HG03103 (cell line): ENCODE measurements around the gene NUP93.
"Not testable (repeated sequence)": the region's sequence is repeated elsewhere in the genome, so short reads cannot be mapped to it uniquely, and the experiment has no call there.

ENCODE experiments used
- ATAC-seq: cut with Tn5 transposase; IDR thresholded peaks from one replicate; pipeline ENCODE4 v1.9.1; 2021; ENCODE audit warnings: low read depth; ENCODE audit not compliant: unreplicated experiment

Gene NUP93

GRCh38 chr16:56774016-56774680, 44.2 kb downstream of the NUP93 start:
- no peak for ATAC-seq

DNA sequence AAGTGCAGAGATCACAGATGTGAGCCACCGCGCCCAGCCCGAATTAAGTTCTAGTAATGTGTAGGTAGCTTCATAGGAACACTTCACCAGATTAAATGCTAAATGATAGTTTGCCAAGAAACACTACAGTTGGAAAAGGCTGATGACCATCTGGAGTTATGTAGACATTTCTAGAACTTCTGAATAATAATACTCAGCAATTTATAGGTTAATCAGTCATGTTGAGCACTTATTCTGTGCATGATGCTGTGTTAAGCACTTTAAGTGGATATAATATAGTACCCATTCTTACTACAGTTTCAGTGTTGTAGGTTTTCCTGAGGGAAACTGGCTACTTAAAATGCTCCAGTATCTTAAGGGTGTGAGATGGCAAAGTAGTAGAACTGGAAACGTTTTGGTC, 45.2 kb downstream of the NUP93 start:
- ATAC-seq = no peak

GRCh38 chr16:56776562-56776961, 46.6 kb downstream of the NUP93 start:
- no peak for ATAC-seq

DNA sequence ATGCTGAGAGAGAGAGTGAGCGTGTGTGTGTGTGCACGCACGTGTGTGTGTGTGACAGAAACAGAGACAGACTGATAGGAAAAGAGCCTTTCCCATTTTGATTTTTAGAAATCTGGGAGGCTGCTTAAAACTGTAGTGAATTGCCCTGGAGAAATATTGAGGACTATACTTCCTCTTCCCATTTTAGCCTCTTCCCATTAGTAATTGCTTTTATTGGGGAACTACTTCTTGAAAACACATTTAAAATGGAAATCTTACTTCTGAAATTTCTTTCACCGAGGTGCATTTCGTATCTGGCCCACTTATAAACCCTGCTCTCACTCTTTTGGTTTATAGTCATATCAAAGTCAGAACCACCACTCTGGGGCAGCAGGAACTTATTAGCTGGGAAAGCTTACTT, 47.1 kb downstream of the NUP93 start:
- no peak for ATAC-seq

DNA sequence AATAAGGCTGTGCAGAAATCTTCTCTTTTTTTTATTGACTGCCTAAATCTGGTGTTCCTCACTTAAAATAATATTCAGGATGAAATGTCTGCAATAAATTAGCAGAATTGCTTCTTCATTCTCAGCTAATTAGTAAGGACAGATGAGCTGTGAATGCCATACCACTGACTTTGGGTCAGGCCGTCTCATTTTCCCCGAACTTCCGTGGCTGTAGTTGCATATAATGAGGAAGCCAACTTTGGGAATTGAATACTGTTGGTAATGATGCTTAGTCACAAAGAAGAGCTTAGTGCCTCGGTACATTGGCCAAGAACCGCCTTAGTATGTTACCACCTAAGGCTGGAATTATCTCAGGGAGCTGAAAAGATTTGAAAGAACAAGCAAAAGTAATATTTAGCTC, 47.6 kb downstream of the NUP93 start:
- no peak for ATAC-seq

DNA sequence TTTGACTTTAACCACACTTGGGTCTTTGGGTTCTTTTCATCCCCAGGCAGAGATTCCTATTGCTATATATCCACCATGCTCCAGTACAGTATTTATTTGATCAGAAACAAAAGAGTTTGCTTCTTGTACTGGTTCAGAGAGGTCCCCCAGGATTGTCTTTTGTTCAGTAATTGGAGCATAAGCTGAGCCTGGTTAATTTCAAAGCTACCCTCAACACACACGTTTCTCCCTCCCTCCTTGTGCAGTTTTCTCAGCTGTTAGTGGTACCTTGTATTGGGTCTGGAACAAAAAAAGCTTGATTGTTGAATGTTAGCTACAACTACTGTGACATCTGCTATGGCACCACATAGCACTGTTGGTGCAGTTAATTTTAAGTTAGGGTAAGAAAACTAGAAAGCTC, 50.0 kb downstream of the NUP93 start:
- ATAC-seq = no peak

- ATAC-seq = no peak
These were observed 50.7 kb downstream of the NUP93 start for GRCh38 chr16:56780646-56781045.

DNA sequence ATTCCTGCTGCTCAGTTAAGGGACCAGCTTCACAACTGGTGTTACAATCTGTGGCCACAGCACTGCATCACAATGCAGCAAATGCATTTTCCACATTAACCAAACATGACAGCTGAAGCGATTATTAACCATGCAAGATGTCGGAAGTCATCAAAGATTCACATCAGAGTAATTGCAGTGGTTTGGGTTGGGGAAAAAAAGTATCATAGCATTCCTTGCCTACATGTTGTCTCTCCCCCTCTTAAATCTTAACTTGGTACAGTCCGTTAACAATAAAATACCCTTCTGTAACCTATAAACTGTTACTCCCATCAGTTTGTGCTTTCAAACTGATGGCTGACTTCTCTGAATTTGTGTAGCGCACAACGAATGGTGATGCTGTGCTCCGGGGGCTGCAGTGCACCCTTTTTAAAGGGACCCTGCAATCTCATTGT, 51.6 kb downstream of the NUP93 start:
- ATAC-seq = no peak

GRCh38 chr16:56783344-56783743, 53.4 kb downstream of the NUP93 start:
- no peak for ATAC-seq

DNA sequence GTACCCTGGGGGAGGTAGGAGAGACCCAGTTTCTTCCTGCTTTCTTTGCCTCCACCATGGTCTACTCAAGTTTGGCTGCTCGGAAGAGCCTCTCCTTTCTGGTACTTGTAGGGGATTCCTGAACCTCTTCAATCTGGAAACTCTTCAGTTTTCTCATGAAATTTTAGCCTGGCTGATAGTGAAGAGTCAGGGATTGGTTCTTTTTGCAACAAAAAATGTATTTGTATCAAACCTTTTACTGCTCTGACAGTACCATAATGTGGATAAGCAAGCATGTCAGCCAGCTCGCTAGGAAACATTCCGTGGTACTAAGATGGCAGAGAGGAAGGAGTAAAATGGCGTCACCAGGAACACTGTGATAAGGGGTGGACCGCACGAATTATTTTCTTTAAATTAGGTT, 55.4 kb downstream of the NUP93 start:
- no peak for ATAC-seq

- no peak for ATAC-seq
These were observed 57.2 kb downstream of the NUP93 start for GRCh38 chr16:56787167-56787566.

DNA sequence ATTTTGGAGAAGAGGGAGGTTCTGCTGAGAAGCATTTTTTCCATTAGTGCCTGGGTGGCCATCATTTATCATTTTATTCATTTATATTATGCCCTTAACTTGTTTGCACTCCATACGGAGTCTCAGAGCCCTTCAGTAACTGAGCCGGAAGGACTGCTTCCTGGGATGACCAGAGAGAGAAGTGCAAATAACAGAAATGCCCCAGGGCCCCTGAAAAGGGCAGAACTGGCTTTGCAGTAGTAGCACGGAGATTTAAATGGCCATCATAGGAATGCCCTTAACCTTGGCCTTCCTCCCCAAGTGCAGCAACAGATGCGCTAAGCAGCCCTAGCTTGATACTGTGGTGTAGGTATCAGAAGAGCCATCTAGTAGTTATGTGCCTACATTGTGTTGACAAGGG, 58.5 kb downstream of the NUP93 start:
- ATAC-seq = no peak

- no peak for ATAC-seq
These were observed 59.4 kb downstream of the NUP93 start for GRCh38 chr16:56789360-56789759.

GRCh38 chr16:56792967-56793366, 63.0 kb downstream of the NUP93 start:
- no peak for ATAC-seq

- ATAC-seq = no peak
These were observed 63.6 kb downstream of the NUP93 start for GRCh38 chr16:56793492-56793891.

DNA sequence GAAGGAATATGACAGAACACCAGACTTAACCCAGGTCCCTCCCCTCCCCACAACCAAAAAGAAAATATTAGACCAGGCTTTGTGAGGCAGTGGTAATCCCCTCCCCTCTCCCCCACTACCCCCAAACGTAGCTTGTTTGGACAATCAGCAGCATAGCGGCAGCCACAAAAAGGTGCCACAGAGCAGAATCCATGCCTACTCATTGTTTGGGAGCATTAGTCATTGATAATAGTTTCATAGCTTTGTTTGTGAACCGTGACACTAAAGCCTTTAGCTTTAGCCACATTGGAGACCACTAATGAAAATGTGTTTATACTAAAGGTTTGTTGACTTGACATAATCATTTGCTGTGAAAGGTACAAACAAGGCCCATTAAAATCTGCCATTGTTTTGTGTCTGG, 65.1 kb downstream of the NUP93 start:
- no peak for ATAC-seq

GRCh38 chr16:56797038-56797437, 67.1 kb downstream of the NUP93 start:
- not testable (repeated sequence) for ATAC-seq

GRCh38 chr16:56797861-56798260, 67.9 kb downstream of the NUP93 start:
- no peak for ATAC-seq

- ATAC-seq = no peak
These were observed 69.0 kb downstream of the NUP93 start for GRCh38 chr16:56798955-56799354.

DNA sequence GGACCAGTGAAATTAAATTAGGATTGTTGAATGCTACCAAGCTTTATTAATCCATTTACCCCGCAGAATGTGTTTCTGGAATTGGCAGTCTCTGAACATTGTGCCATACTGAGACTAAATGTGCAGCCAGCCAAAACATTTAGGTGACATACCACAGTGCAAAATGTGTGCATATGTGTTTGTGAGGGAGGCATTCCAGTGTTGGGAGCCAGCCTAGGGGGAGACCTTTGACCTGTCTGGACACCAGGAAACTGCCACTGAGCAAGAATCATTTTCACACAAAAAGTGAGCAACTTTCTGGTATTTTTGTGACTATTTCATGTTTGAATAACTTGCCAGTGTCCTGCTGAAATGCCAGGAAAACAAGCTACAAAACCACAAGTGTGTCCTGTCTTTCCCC, 70.4 kb downstream of the NUP93 start:
- no peak for ATAC-seq

- ATAC-seq = no peak
These were observed 71.8 kb downstream of the NUP93 start for GRCh38 chr16:56801762-56802161.

GRCh38 chr16:56807011-56807675, 77.2 kb downstream of the NUP93 start:
- ATAC-seq = no peak
